ENCODE results near the gene PTPN7. TPM values are rescaled to one million over a fixed set of nuclear protein-coding genes. Genes with fewer than 3 reads are reported as not detected.

Gene PTPN7
- total RNA-seq, 3 donors from 2014 or later: 5.0 to 6.3 (median 6.1) TPM

DNA sequence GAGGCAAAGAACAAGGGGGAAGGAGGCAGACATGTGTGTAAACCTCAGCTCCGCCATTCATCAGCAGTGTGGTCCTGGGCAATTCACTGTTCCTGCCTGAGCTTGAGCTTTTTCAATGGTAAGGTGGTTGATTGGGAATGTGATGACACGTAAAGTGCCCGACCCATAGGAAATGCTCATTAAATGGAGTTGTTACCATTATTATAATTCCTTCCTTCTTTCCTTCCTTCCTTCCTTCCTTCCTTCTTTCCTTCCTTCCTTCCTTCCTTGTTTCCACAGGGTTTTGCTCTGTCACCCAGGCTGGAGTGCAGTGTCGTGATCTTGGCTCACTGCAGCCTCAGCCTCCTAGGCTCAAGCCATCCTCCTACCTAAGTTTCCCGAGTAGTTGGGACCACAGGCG, 33.3 kb downstream of the PTPN7 start:
- Histone ChIP-seq H3K4me1 (ENCODE audit: low read depth) (no peaks in the 10 kb centered on the region), H3K9me3 (no peaks in the 10 kb centered on the region), H3K36me3 (ENCODE audit: low read depth) (no peaks in the 10 kb centered on the region), H3K4me3 (no peak overlapping the region)
- TF ChIP-seq, protein P1, sequence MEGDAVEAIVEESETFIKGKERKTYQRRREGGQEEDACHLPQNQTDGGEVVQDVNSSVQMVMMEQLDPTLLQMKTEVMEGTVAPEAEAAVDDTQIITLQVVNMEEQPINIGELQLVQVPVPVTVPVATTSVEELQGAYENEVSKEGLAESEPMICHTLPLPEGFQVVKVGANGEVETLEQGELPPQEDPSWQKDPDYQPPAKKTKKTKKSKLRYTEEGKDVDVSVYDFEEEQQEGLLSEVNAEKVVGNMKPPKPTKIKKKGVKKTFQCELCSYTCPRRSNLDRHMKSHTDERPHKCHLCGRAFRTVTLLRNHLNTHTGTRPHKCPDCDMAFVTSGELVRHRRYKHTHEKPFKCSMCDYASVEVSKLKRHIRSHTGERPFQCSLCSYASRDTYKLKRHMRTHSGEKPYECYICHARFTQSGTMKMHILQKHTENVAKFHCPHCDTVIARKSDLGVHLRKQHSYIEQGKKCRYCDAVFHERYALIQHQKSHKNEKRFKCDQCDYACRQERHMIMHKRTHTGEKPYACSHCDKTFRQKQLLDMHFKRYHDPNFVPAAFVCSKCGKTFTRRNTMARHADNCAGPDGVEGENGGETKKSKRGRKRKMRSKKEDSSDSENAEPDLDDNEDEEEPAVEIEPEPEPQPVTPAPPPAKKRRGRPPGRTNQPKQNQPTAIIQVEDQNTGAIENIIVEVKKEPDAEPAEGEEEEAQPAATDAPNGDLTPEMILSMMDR (IDR thresholded peaks at IDR 0.05): no peak
- intact Hi-C loops (cut with DNase I, micrococcal nuclease): no loop called here
- DNase-seq: no peak
- ATAC-seq: no peak

DNA sequence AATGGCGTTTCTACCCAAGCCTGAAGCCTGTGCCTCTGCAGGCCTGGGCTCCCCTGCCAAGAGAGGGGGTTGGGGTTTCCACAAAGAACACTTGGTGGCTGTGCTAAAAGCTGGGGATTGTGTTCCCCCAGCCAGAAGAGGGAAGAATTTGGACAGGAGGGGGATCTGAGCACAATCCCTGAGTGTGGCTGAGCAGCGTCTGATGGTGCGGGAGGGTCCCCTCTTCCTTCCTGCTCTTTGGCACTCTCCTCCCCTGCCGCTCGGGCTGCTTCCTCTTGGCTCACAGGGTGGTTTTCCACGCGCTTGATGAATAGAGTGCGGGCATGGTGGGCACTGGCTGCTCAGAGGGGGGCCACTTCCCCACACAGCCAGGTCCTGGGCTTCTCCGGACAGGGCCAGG, 34.0 kb downstream of the PTPN7 start:
- ATAC-seq (no peak), DNase-seq (no peak)
- Histone ChIP-seq H3K36me3 (ENCODE audit: low read depth) (no peaks in the 10 kb centered on the region), H3K4me1 (ENCODE audit: low read depth) (no peaks in the 10 kb centered on the region), H3K9me3 (no peaks in the 10 kb centered on the region), H3K4me3 (no peak overlapping the region)
- TF ChIP-seq, protein P1 (IDR thresholded peaks at IDR 0.05): no peak
- intact Hi-C loops (cut with DNase I, micrococcal nuclease): no loop called here

DNA sequence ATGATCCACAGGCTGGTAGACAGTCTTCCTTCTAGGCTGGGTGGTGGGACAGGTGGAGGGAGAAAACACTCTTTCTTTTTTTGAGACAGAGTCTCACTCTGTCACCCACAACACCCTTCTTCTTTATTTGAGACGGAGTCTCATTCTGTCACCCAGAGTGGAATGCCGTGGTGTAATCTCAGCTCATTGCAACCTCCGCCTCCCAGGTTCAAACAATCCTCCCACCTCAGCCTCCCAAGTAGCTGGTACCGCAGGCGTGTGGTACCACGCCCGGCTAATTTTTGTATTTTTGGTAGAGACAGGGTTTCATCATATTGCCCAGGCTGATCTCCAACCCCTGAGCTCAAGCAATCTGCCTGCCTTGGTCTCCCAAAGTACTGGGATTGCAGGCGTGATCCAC, 34.8 kb downstream of the PTPN7 start:
- Histone ChIP-seq H3K4me1 (ENCODE audit: low read depth) (no peaks in the 10 kb centered on the region), H3K4me3 (no peak overlapping the region), H3K36me3 (ENCODE audit: low read depth) (no peaks in the 10 kb centered on the region), H3K9me3 (no peaks in the 10 kb centered on the region)
- DNase-seq: no peak
- TF ChIP-seq, protein P1 (IDR thresholded peaks at IDR 0.05): no peak
- no peak for ATAC-seq
- intact Hi-C loops (cut with DNase I, micrococcal nuclease): no loop called here

GRCh38 chr1:202124142-202124541, 36.3 kb downstream of the PTPN7 start:
- Histone ChIP-seq H3K4me3 (no peak overlapping the region), H3K36me3 (ENCODE audit: low read depth) (no peaks in the 10 kb centered on the region), H3K4me1 (ENCODE audit: low read depth) (no peaks in the 10 kb centered on the region), H3K9me3 (no peaks in the 10 kb centered on the region)
- DNase-seq: no peak
- intact Hi-C loops (cut with DNase I, micrococcal nuclease): loop anchor here (5.0 kb wide), 2 partner anchors 117 to 232 kb away; no protein-coding TSS in a partner anchor
- no peak for ATAC-seq
- TF ChIP-seq, protein P1 (IDR thresholded peaks at IDR 0.05): no peak

DNA sequence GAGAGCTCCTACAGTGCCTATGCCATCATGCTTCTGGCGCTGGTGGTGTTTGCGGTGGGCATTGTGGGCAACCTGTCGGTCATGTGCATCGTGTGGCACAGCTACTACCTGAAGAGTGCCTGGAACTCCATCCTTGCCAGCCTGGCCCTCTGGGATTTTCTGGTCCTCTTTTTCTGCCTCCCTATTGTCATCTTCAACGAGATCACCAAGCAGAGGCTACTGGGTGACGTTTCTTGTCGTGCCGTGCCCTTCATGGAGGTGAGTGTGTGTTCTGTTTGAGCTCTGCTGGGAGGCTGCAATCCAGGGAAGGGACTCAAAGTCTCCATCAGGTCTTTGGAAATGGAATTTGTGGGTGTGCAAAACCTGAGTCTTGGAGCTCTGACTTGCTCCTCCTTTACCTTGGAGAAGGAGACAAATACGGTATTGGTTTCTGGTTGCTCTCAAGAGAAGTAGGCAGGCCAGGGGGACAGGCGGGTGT, 37.0 kb downstream of the PTPN7 start:
- DNase-seq (no peak), ATAC-seq (no peak)
- TF ChIP-seq, protein P1 (IDR thresholded peaks at IDR 0.05): no peak
- Histone ChIP-seq H3K9me3 (no peaks in the 10 kb centered on the region), H3K36me3 (ENCODE audit: low read depth) (no peaks in the 10 kb centered on the region), H3K4me1 (ENCODE audit: low read depth) (peaks cover 4% of the 10 kb centered on the region), H3K4me3 (no peak overlapping the region)
- intact Hi-C loops (cut with DNase I, micrococcal nuclease): loop anchor here (5.0 kb wide), 2 partner anchors 116 to 231 kb away; no protein-coding TSS in a partner anchor
